Measurements from ENCODE around the gene LRRC57. TPM values are rescaled to one million over a fixed set of nuclear protein-coding genes. Genes with fewer than 3 reads are reported as not detected.

Gene LRRC57
- total and polyA plus RNA-seq, 2 donors (not counting 3 experiments of a cell fraction or from before 2014, with no cell fraction given), result 13.4 to 39.2 TPM

- Histone ChIP-seq H3K27me3 (ENCODE audit: control insufficient read depth in 2 of 2, insufficient read depth in 2 of 2, low read length in 2 of 2) (no peaks in the 10 kb centered on the region), H2AFZ (ENCODE audit: low read depth, low read length) (no peak overlapping the region), H3K4me3 (replicated peaks in 1 of 3; ENCODE audit: insufficient read depth in 1 of 3, low read depth in 1 of 3, low read length in 3 of 3) (no peak overlapping the region), H3K36me3 (ENCODE audit: control insufficient read depth in 2 of 2, extremely low read depth in 1 of 2, insufficient read depth in 2 of 2, low read length in 2 of 2) (no peaks in the 10 kb centered on the region), H3K4me1 (ENCODE audit: control insufficient read depth, extremely low read depth, insufficient read depth, low read length) (peaks cover 28% of the 10 kb centered on the region), H3K27ac (ENCODE audit: insufficient read depth, low read depth, low read length) (peak overlapping the region; percentile 15), H3K79me2 (ENCODE audit: control insufficient read depth, insufficient read depth, low read length) (peaks cover 92% of the 10 kb centered on the region), H3K9me1 (replicated peaks; ENCODE audit: control insufficient read depth, extremely low read depth, insufficient read depth, low read length) (no peaks in the 10 kb centered on the region), H3K9me3 (replicated peaks; ENCODE audit: control insufficient read depth, insufficient read depth, low read length) (no peaks in the 10 kb centered on the region), H3K9ac (replicated peaks; ENCODE audit: extremely low read depth, insufficient read depth, low read length) (peak overlapping the region; percentile 40), H4K20me1 (replicated peaks; ENCODE audit: control insufficient read depth, extremely low read depth, insufficient read depth, low read length) (no peaks in the 10 kb centered on the region), H3K4me2 (ENCODE audit: insufficient read depth, low read length) (peak overlapping the region; percentile 37)
- DNase-seq (ENCODE audit: low read depth, low spot score) (peak; percentile 81), FAIRE-seq (peak; percentile 35)
- dilution Hi-C loops (cut with MboI; ENCODE audit: extremely low pct_ligation_motif_present, low sequenced_read_pairs) (no loop called here), intact Hi-C loops (cut with micrococcal nuclease) (no loop called here)
- ChIA-PET POLR2A (no interaction called here), CTCF (interaction anchor here (1.1 to 1.2 kb wide), 2 partner anchors 12 to 50 kb away, joined by 3 read pairs; no protein-coding TSS in a partner anchor)
- TF ChIP-seq, protein P1, sequence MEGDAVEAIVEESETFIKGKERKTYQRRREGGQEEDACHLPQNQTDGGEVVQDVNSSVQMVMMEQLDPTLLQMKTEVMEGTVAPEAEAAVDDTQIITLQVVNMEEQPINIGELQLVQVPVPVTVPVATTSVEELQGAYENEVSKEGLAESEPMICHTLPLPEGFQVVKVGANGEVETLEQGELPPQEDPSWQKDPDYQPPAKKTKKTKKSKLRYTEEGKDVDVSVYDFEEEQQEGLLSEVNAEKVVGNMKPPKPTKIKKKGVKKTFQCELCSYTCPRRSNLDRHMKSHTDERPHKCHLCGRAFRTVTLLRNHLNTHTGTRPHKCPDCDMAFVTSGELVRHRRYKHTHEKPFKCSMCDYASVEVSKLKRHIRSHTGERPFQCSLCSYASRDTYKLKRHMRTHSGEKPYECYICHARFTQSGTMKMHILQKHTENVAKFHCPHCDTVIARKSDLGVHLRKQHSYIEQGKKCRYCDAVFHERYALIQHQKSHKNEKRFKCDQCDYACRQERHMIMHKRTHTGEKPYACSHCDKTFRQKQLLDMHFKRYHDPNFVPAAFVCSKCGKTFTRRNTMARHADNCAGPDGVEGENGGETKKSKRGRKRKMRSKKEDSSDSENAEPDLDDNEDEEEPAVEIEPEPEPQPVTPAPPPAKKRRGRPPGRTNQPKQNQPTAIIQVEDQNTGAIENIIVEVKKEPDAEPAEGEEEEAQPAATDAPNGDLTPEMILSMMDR (IDR thresholded peaks at IDR 0.05; ENCODE audit: extremely low read depth in 1 of 2, insufficient read depth in 1 of 2, low read depth in 1 of 2, low read length in 2 of 2), result no peak
- no peak for TF ChIP-seq POLR2AphosphoS5 (IDR thresholded peaks at IDR 0.05; ENCODE audit: insufficient read depth, low read depth, low read length)
- TF ChIP-seq FOS (IDR thresholded peaks at IDR 0.05; ENCODE audit: borderline replicate concordance, insufficient read depth, low read length), result no peak
- BruUV-seq (replicated peaks), result no TSS peak
Measured at GRCh38 chr15:42504631-42505030, 44.0 kb downstream of the LRRC57 start.

DNA sequence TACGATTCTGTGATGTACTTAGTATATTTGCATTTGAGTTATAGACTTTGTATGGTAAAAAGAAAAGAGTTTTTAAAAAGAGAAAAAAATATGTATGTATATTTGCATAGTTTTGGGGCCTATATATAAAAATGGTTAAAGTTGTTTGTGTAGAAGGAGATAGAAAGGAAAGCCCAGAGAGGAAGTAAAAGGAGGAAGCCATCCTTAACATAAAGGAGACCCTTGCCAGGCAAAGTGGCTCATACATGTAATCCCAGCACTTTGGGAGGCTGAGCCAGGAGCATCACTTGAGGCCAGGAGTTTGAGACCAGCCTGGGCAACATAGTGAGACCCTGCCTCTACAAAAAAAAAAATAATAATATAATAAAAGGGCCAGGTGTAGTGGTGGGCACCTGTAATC is 44.8 kb downstream of the LRRC57 start:
- Histone ChIP-seq H2AFZ (ENCODE audit: low read depth, low read length) (no peak overlapping the region), H3K9me3 (replicated peaks; ENCODE audit: control insufficient read depth, insufficient read depth, low read length) (no peaks in the 10 kb centered on the region), H4K20me1 (replicated peaks; ENCODE audit: control insufficient read depth, extremely low read depth, insufficient read depth, low read length) (no peaks in the 10 kb centered on the region), H3K4me2 (ENCODE audit: insufficient read depth, low read length) (no peak overlapping the region), H3K27me3 (ENCODE audit: control insufficient read depth in 2 of 2, insufficient read depth in 2 of 2, low read length in 2 of 2) (no peaks in the 10 kb centered on the region), H3K27ac (ENCODE audit: insufficient read depth, low read depth, low read length) (no peak overlapping the region), H3K9me1 (replicated peaks; ENCODE audit: control insufficient read depth, extremely low read depth, insufficient read depth, low read length) (no peaks in the 10 kb centered on the region), H3K4me1 (ENCODE audit: control insufficient read depth, extremely low read depth, insufficient read depth, low read length) (peaks cover 36% of the 10 kb centered on the region), H3K36me3 (ENCODE audit: control insufficient read depth in 2 of 2, extremely low read depth in 1 of 2, insufficient read depth in 2 of 2, low read length in 2 of 2) (no peaks in the 10 kb centered on the region), H3K79me2 (ENCODE audit: control insufficient read depth, insufficient read depth, low read length) (peaks cover 89% of the 10 kb centered on the region), H3K9ac (replicated peaks; ENCODE audit: extremely low read depth, insufficient read depth, low read length) (no peak overlapping the region), H3K4me3 (replicated peaks in 1 of 3; ENCODE audit: insufficient read depth in 1 of 3, low read depth in 1 of 3, low read length in 3 of 3) (no peak overlapping the region)
- POLR2A ChIA-PET, result no interaction called here
- TF ChIP-seq MAX (IDR thresholded peaks at IDR 0.05; ENCODE audit: insufficient read depth, insufficient read length) (no peak), GATA2 (IDR thresholded peaks at IDR 0.05; ENCODE audit: insufficient read depth, insufficient read length, low read depth, low read length) (no peak), MYC (IDR thresholded peaks at IDR 0.05; ENCODE audit: low read depth, low read length) (no peak), POLR2A (IDR thresholded peaks at IDR 0.05; ENCODE audit: low read depth, low read length) (no peak), POLR2AphosphoS5 (IDR thresholded peaks at IDR 0.05; ENCODE audit: insufficient read depth, low read depth, low read length) (no peak), JUN (IDR thresholded peaks at IDR 0.05; ENCODE audit: borderline replicate concordance, insufficient read depth, insufficient read length, low read depth) (no peak), EZH2 (IDR thresholded peaks at IDR 0.05; ENCODE audit: borderline replicate concordance, low read depth, low read length, severe bottlenecking) (no peak)
- TF ChIP-seq, protein P1 (IDR thresholded peaks at IDR 0.05; ENCODE audit: extremely low read depth in 1 of 2, insufficient read depth in 1 of 2, low read depth in 1 of 2, low read length in 2 of 2), result no peak
- DNase-seq (ENCODE audit: low read depth, low spot score) (no peak), FAIRE-seq (no peak)
- BruUV-seq (replicated peaks), result no TSS peak
- CTCF ChIA-PET, result interaction anchor here (1.2 kb wide), 1 partner anchor 13 kb away, joined by 3 read pairs; no protein-coding TSS in a partner anchor
- dilution Hi-C loops (cut with MboI; ENCODE audit: extremely low pct_ligation_motif_present, low sequenced_read_pairs), result no loop called here
- intact Hi-C loops (cut with micrococcal nuclease), result no loop called here
